Ramos (cell line): ENCODE measurements around the gene FXYD2.

Experiments
- in situ Hi-C: fragments of 300-500 bp; cut with MboI; formaldehyde crosslinking; loops from one replicate; pipeline ENCODE4 v1.14.3; 2022; ENCODE audit warnings: low sequenced_read_pairs; ENCODE audit not compliant: unreplicated experiment

FXYD2 gene

GRCh38 chr11:117859488-117860112 lies 35.1 kb upstream of the FXYD2 start:
- in situ Hi-C loops, result no loop called here

- in situ Hi-C loops, result no loop called here
These were observed 34.5 kb upstream of the FXYD2 start for GRCh38 chr11:117859061-117859460.

- in situ Hi-C loops, result no loop called here
These were observed 33.3 kb upstream of the FXYD2 start for GRCh38 chr11:117857734-117858414.

GRCh38 chr11:117855912-117856651 lies 31.5 kb upstream of the FXYD2 start:
- in situ Hi-C loops, result no loop called here

GRCh38 chr11:117855186-117855845 lies 30.8 kb upstream of the FXYD2 start:
- in situ Hi-C loops, result no loop called here

- in situ Hi-C loops, result no loop called here
These were observed 27.8 kb upstream of the FXYD2 start for GRCh38 chr11:117852309-117852708.

- in situ Hi-C loops, result no loop called here
These were observed 27.3 kb upstream of the FXYD2 start for GRCh38 chr11:117851852-117852251.

- in situ Hi-C loops, result no loop called here
These were observed 26.6 kb upstream of the FXYD2 start for GRCh38 chr11:117851106-117851505.

- in situ Hi-C loops, result no loop called here
These were observed 25.4 kb upstream of the FXYD2 start for GRCh38 chr11:117849781-117850414.

- in situ Hi-C loops, result loop anchor here (5.0 kb wide), 2 partner anchors 103 to 213 kb away; no protein-coding TSS in a partner anchor
These were observed 19.3 kb upstream of the FXYD2 start for GRCh38 chr11:117843666-117844484.

GRCh38 chr11:117842131-117842941 lies 17.8 kb upstream of the FXYD2 start:
- in situ Hi-C loops, result loop anchor here (5.0 kb wide), 2 partner anchors 105 to 215 kb away; no protein-coding TSS in a partner anchor

GRCh38 chr11:117841551-117842031 lies 17.0 kb upstream of the FXYD2 start:
- in situ Hi-C loops, result loop anchor here (5.0 kb wide), 2 partner anchors 106 to 216 kb away; no protein-coding TSS in a partner anchor

- in situ Hi-C loops, result loop anchor here (5.0 kb wide), 2 partner anchors 106 to 216 kb away; no protein-coding TSS in a partner anchor
These were observed 16.5 kb upstream of the FXYD2 start for GRCh38 chr11:117840881-117841550.

- in situ Hi-C loops, result loop anchor here (5.0 kb wide), 2 partner anchors 107 to 217 kb away; no protein-coding TSS in a partner anchor
These were observed 15.6 kb upstream of the FXYD2 start for GRCh38 chr11:117839936-117840813.

- in situ Hi-C loops, result no loop called here
These were observed 14.9 kb upstream of the FXYD2 start for GRCh38 chr11:117839380-117839881.

- in situ Hi-C loops, result no loop called here
These were observed 14.4 kb upstream of the FXYD2 start for GRCh38 chr11:117838901-117839300.
